Cardiac muscle cell (in vitro differentiated cells and primary cell): ENCODE results near the gene PML. TPM values are rescaled to one million over a fixed set of nuclear protein-coding genes. Genes with fewer than 3 reads are reported as not detected.

Experiments
- DNase-seq, 2 donors: peaks; one replicate each; pipeline versions ENCODE4 v3.0.0 to v3.0.0-alpha.2; 2010 to 2017; ENCODE audit warnings: low read depth in 1 of 2, low spot score in 1 of 2
- H3K27ac ChIP-seq: fragments of 200-600 bp; sonication (generic); 2 replicates; pipeline ENCODE4 v1.5.1; 2016
- H3K27me3 ChIP-seq: fragments of 200-600 bp; sonication (generic); 2 replicates; pipeline ENCODE4 v1.6.0; 2016; ENCODE audit warnings: control low read depth
- H3K36me3 ChIP-seq: fragments of 200-600 bp; sonication (generic); 2 replicates; pipeline ENCODE4 v1.5.1; 2016; ENCODE audit warnings: control low read depth
- H3K4me1 ChIP-seq: fragments of 200-600 bp; sonication (generic); 2 replicates; pipeline ENCODE4 v1.8.1; 2017; ENCODE audit warnings: low read depth, mild to moderate bottlenecking, mixed run types
- H3K4me3 ChIP-seq: fragments of 200-600 bp; sonication (generic); 2 replicates; pipeline ENCODE4 v1.5.1; 2016; ENCODE audit warnings: mild to moderate bottlenecking
- H3K9me3 ChIP-seq: fragments of 200-600 bp; sonication (generic); 2 replicates; pipeline ENCODE4 v1.5.1; 2017; ENCODE audit warnings: low read depth, mild to moderate bottlenecking, control low read depth
- polyA plus RNA-seq: library from polyadenylated mRNA; unstranded; fragments of >200 nt; fragmentation: Nextera tagmentation; extraction: Ambion mirVana; gene quantifications from 2 replicates; pipeline ENCODE4 v1.2.1, GENCODE V29; 2016
- total RNA-seq: library from RNA; depleted of rRNA; stranded (reverse); fragments of >200 nt; gene quantifications from 2 replicates; pipeline ENCODE4 v1.2.3, GENCODE V29; 2016
- TF ChIP-seq, protein P1 (sequence below): IDR thresholded peaks from 2 replicates; pipeline ENCODE4 v1.5.1; 2012; ENCODE audit warnings: low read depth, mild to moderate bottlenecking, low read length

The PML gene
- total and polyA plus RNA-seq, 2 experiments from 2014 or later: 21.9 to 40.4 TPM

GRCh38 chr15:73948396-73948795 is 46.1 kb upstream of the PML start:
- no peak overlapping the region for H3K27ac ChIP-seq
- no peaks in the 10 kb centered on the region for H3K9me3 ChIP-seq
- no peak for DNase-seq
- no peak overlapping the region for H3K4me3 ChIP-seq
- peaks cover 16% of the 10 kb centered on the region for H3K4me1 ChIP-seq
- TF ChIP-seq, protein P1, sequence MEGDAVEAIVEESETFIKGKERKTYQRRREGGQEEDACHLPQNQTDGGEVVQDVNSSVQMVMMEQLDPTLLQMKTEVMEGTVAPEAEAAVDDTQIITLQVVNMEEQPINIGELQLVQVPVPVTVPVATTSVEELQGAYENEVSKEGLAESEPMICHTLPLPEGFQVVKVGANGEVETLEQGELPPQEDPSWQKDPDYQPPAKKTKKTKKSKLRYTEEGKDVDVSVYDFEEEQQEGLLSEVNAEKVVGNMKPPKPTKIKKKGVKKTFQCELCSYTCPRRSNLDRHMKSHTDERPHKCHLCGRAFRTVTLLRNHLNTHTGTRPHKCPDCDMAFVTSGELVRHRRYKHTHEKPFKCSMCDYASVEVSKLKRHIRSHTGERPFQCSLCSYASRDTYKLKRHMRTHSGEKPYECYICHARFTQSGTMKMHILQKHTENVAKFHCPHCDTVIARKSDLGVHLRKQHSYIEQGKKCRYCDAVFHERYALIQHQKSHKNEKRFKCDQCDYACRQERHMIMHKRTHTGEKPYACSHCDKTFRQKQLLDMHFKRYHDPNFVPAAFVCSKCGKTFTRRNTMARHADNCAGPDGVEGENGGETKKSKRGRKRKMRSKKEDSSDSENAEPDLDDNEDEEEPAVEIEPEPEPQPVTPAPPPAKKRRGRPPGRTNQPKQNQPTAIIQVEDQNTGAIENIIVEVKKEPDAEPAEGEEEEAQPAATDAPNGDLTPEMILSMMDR: no peak
- peaks cover 7% of the 10 kb centered on the region for H3K36me3 ChIP-seq
- H3K27me3 ChIP-seq: no peaks in the 10 kb centered on the region

- Histone ChIP-seq H3K4me1 (peaks cover 11% of the 10 kb centered on the region), H3K4me3 (no peak overlapping the region), H3K27ac (no peak overlapping the region), H3K36me3 (peaks cover 7% of the 10 kb centered on the region), H3K9me3 (no peaks in the 10 kb centered on the region), H3K27me3 (no peaks in the 10 kb centered on the region)
- no peak for DNase-seq
- TF ChIP-seq, protein P1: no peak
These were observed 45.5 kb upstream of the PML start for GRCh38 chr15:73948982-73949381.

DNA sequence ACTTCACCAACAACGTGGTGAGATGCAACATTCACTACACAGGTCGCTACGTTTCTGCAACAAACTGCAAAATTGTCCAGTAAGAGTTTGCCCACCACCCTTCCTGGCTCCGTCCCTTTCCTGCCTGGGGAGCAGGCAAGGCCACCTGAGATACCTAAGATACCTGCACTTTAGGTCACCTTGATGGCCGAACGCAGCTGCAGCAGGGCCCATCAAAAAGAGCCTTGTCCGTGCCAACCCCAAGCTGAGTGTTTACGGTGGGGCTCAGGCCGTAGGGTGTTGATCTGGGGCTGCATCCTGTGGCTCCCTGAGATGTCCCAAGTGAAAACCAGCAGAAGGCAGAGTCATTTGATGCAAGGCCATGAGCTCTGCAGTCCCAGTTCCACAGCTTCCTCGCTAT is 45.0 kb upstream of the PML start:
- Histone ChIP-seq H3K27me3 (no peaks in the 10 kb centered on the region), H3K9me3 (no peaks in the 10 kb centered on the region), H3K4me3 (no peak overlapping the region), H3K36me3 (peaks cover 7% of the 10 kb centered on the region), H3K4me1 (peaks cover 6% of the 10 kb centered on the region), H3K27ac (no peak overlapping the region)
- no peak for DNase-seq
- TF ChIP-seq, protein P1: no peak

DNA sequence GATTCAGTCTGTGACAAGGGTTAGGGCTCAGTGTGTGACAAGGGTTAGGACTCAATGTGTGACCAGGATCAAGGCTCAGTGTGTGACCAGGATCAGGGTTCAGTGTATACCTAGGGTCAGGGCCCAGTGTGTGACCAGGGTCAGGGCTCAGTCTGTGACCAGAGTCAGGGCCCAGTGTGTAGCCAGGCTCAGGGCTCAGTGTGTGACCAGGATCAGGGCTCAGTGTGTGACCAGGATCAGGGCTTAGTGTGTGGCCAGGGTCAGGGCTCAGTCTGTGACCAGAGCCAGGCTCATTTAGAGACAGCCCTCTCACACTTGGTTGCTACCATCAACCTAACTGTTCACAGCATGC is 44.1 kb upstream of the PML start:
- peaks cover 6% of the 10 kb centered on the region for H3K4me1 ChIP-seq
- H3K36me3 ChIP-seq: peaks cover 7% of the 10 kb centered on the region
- H3K27ac ChIP-seq: no peak overlapping the region
- H3K27me3 ChIP-seq: no peaks in the 10 kb centered on the region
- H3K4me3 ChIP-seq: no peak overlapping the region
- DNase-seq: no peak
- TF ChIP-seq, protein P1: no peak
- no peaks in the 10 kb centered on the region for H3K9me3 ChIP-seq

- peaks cover 6% of the 10 kb centered on the region for H3K4me1 ChIP-seq
- no peaks in the 10 kb centered on the region for H3K27me3 ChIP-seq
- no peaks in the 10 kb centered on the region for H3K9me3 ChIP-seq
- TF ChIP-seq, protein P1: peak; percentile 84
- peak; percentile 96 to 99 for DNase-seq
- peak overlapping the region; percentile 55 for H3K27ac ChIP-seq
- H3K4me3 ChIP-seq: no peak overlapping the region
- H3K36me3 ChIP-seq: peaks cover 7% of the 10 kb centered on the region
These were observed 43.5 kb upstream of the PML start for GRCh38 chr15:73950831-73951561.

- Histone ChIP-seq H3K27me3 (no peaks in the 10 kb centered on the region), H3K9me3 (no peaks in the 10 kb centered on the region), H3K36me3 (peaks cover 7% of the 10 kb centered on the region), H3K27ac (peak overlapping the region; percentile 55), H3K4me1 (peaks cover 6% of the 10 kb centered on the region), H3K4me3 (no peak overlapping the region)
- DNase-seq: no peak
- TF ChIP-seq, protein P1: no peak
These were observed 42.9 kb upstream of the PML start for GRCh38 chr15:73951601-73952000.
